Measurements from ENCODE around the gene DDX28. TPM values are rescaled to one million over a fixed set of nuclear protein-coding genes. Genes with fewer than 3 reads are reported as not detected.

The DDX28 gene
- total and polyA plus RNA-seq, 9 of the 15 experiments (the other 6 are each of a cell fraction or from before 2014, with no cell fraction given): 2.8 to 24.5 (median 15.9) TPM

DNA sequence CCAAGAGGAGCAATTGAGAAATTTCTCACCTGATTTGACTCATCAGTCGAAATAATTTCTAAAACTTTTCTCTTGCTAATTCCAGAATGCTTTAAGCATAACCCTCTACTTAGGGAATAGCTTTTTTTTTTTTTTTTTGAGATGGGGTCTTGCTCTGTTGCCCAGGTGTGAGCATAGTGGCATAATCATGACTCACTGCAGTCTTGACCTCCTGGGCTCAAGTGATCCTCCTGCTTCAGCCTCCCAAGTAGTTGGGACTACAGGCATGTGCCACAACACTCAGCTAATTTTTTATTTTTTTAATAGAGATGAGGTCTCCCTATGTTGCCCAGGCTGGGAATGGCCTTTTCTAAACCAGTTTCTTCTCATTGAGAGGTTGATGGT lies 48.5 kb upstream of the DDX28 start:
- DNase-seq (ENCODE audit: extremely low read depth in 1 of 4, low spot score in 3 of 4) (no peak), ATAC-seq (no peak), FAIRE-seq (no peak)
- Histone ChIP-seq H3K4me1 (replicated peaks in 1 of 2; ENCODE audit: control insufficient read depth in 2 of 2, insufficient read depth in 2 of 2, low read length in 2 of 2) (peaks cover 9% of the 10 kb centered on the region in 2 experiments; a peak in 4 of 5 replicates), H3K9me1 (ENCODE audit: control insufficient read depth, insufficient read depth, low read length) (no peaks in the 10 kb centered on the region), H3K27ac (ENCODE audit: extremely low read depth, low read depth, low read length) (no peak overlapping the region), H4K20me1 (replicated peaks; ENCODE audit: control insufficient read depth, insufficient read depth, low read length) (no peaks in the 10 kb centered on the region), H3K4me3 (no peak overlapping the region), H2AFZ (ENCODE audit: low read depth, low read length) (no peak overlapping the region), H3K9me3 (replicated peaks; ENCODE audit: control insufficient read depth, insufficient read depth, low read depth, low read length) (no peaks in the 10 kb centered on the region), H3K36me3 (ENCODE audit: control insufficient read depth, insufficient read depth, low read length) (peaks cover 80% of the 10 kb centered on the region; the same call in 2 of the 3 replicates), H3K4me2 (ENCODE audit: insufficient read depth, low read length) (no peak overlapping the region), H3K9ac (ENCODE audit: insufficient read depth in 1 of 2, low read depth in 2 of 2, low read length in 2 of 2) (no peak overlapping the region), H3K79me2 (ENCODE audit: control insufficient read depth, insufficient read depth, low read length) (no peaks in the 10 kb centered on the region), H3K27me3 (ENCODE audit: control insufficient read depth in 2 of 2, insufficient read depth in 2 of 2, low read length in 2 of 2) (no peaks in the 10 kb centered on the region)
- TF ChIP-seq ZNF121 (CRISPR knock-in tag; conservative IDR thresholded peaks at IDR 0.05) (peak; percentile 79), ERF (CRISPR knock-in tag; IDR thresholded peaks at IDR 0.05) (no peak)
- in situ Hi-C loops (cut with MboI): loop anchor here (10.0 kb wide), 1 partner anchor 153 kb away; no protein-coding TSS in a partner anchor
- WGBS (ENCODE audit: insufficient coverage, low coverage, missing lambda C conversion rate): 67% methylated on average over 1 of the region's 1 CpG
- intact Hi-C loops (cut with micrococcal nuclease): no loop called here
- ChIA-PET POLR2A (interaction anchor here (1.0 to 5.3 kb wide), 4 partner anchors 8 to 29 kb away, joined by 4 to 33 read pairs (median 4); partner anchors contain the start of gene NFATC3), CTCF (ENCODE audit: low intra/inter-chr PET ratio) (interaction anchor here (0.7 kb wide), 1 partner anchor 157 kb away, joined by 3 read pairs; no protein-coding TSS in a partner anchor)
- no TSS peak for BruUV-seq (replicated peaks)

DNA sequence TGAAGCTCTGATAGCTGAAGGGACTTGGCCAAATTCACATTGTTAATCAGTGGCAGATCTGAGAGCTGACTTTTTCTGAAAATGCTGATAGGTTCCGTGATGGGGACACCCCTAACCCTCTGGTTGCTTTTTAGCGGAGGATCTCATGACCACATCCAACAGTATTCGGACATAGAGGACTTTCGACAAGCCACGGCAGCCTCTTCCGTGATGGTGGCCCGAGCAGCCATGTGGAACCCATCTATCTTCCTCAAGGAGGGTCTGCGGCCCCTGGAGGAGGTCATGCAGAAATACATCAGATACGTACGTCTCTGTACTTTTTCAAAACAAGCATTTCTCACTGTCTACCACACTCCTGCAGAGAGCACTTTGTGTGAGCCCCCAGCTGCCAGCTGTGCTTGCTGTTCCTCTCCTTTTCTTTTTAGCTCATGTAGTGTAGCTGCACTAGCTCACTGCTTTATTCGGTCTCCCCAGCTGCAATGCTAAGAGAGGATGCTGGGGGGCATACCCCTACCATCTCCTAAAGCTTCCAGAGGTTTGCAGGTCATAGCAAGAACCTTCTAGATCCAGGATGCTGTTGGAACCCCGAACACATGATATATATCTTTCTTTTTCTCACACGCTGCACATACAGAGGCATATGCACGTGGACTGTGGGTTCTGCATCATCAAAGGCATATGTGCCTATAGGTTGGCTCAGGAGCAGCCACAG lies 47.9 kb upstream of the DDX28 start:
- no TSS peak for BruUV-seq (replicated peaks)
- no peak for DNase-seq (ENCODE audit: extremely low read depth in 1 of 4, low spot score in 3 of 4)
- in situ Hi-C loops (cut with MboI): loop anchor here (10.0 kb wide), 1 partner anchor 154 kb away; no protein-coding TSS in a partner anchor
- TF ChIP-seq MEF2A (IDR thresholded peaks at IDR 0.05; ENCODE audit: control insufficient read depth, low read depth, low read length) (no peak), EGR1 (conservative IDR thresholded peaks at IDR 0.05) (no peak), MYNN (IDR thresholded peaks at IDR 0.05) (no peak), MYNN (CRISPR knock-in tag; IDR thresholded peaks at IDR 0.05) (no peak), FOXA3 (CRISPR knock-in tag; conservative IDR thresholded peaks at IDR 0.05 in 1 of 2, IDR thresholded peaks at IDR 0.05 in 1 of 2) (no peak), FOXJ2 (tag; IDR thresholded peaks at IDR 0.05) (no peak), HCFC1 (IDR thresholded peaks at IDR 0.05; ENCODE audit: low read depth, low read length) (no peak), ZNF133 (CRISPR knock-in tag; IDR thresholded peaks at IDR 0.05) (no peak), LCOR (CRISPR knock-in tag; IDR thresholded peaks at IDR 0.05) (no peak), POLR2A (conservative IDR thresholded peaks at IDR 0.05) (no peak), HDAC6 (IDR thresholded peaks at IDR 0.05; ENCODE audit: low read depth, low read length) (no peak)
- TF ChIP-seq, protein P1, sequence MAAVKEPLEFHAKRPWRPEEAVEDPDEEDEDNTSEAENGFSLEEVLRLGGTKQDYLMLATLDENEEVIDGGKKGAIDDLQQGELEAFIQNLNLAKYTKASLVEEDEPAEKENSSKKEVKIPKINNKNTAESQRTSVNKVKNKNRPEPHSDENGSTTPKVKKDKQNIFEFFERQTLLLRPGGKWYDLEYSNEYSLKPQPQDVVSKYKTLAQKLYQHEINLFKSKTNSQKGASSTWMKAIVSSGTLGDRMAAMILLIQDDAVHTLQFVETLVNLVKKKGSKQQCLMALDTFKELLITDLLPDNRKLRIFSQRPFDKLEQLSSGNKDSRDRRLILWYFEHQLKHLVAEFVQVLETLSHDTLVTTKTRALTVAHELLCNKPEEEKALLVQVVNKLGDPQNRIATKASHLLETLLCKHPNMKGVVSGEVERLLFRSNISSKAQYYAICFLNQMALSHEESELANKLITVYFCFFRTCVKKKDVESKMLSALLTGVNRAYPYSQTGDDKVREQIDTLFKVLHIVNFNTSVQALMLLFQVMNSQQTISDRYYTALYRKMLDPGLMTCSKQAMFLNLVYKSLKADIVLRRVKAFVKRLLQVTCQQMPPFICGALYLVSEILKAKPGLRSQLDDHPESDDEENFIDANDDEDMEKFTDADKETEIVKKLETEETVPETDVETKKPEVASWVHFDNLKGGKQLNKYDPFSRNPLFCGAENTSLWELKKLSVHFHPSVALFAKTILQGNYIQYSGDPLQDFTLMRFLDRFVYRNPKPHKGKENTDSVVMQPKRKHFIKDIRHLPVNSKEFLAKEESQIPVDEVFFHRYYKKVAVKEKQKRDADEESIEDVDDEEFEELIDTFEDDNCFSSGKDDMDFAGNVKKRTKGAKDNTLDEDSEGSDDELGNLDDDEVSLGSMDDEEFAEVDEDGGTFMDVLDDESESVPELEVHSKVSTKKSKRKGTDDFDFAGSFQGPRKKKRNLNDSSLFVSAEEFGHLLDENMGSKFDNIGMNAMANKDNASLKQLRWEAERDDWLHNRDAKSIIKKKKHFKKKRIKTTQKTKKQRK (IDR thresholded peaks at IDR 0.05; ENCODE audit: borderline replicate concordance, low read depth, low read length): no peak

More for the DNA sequence above, 47.9 kb upstream of the DDX28 start:
- ChIA-PET POLR2A (interaction anchor here (0.7 to 1.2 kb wide), 3 partner anchors 9 to 36 kb away, joined by 3 to 5 read pairs (median 4); no protein-coding TSS in a partner anchor), CTCF (ENCODE audit: low intra/inter-chr PET ratio) (no interaction called here)
- H3K36me3 ChIP-seq (ENCODE audit: control insufficient read depth, insufficient read depth, low read length): peaks cover 80% of the 10 kb centered on the region; the same call in 2 of the 3 replicates
- H3K9ac ChIP-seq (ENCODE audit: insufficient read depth in 1 of 2, low read depth in 2 of 2, low read length in 2 of 2): no peak overlapping the region
- no peak overlapping the region for H3K4me3 ChIP-seq
- intact Hi-C loops (cut with micrococcal nuclease): no loop called here
- H3K9me1 ChIP-seq (ENCODE audit: control insufficient read depth, insufficient read depth, low read length): no peaks in the 10 kb centered on the region
- no peaks in the 10 kb centered on the region for H3K9me3 ChIP-seq (replicated peaks; ENCODE audit: control insufficient read depth, insufficient read depth, low read depth, low read length)
- peaks cover 9% of the 10 kb centered on the region in 2 experiments; a peak in 4 of 5 replicates for H3K4me1 ChIP-seq (replicated peaks in 1 of 2; ENCODE audit: control insufficient read depth in 2 of 2, insufficient read depth in 2 of 2, low read length in 2 of 2)
- H3K79me2 ChIP-seq (ENCODE audit: control insufficient read depth, insufficient read depth, low read length): no peaks in the 10 kb centered on the region
- FAIRE-seq (no peak), ATAC-seq (no peak)
- no peaks in the 10 kb centered on the region for H4K20me1 ChIP-seq (replicated peaks; ENCODE audit: control insufficient read depth, insufficient read depth, low read length)
- 86% methylated on average over 13 of the region's 14 CpGs for WGBS (ENCODE audit: insufficient coverage, low coverage, missing lambda C conversion rate)
- no peak overlapping the region for H2AFZ ChIP-seq (ENCODE audit: low read depth, low read length)
- H3K4me2 ChIP-seq (ENCODE audit: insufficient read depth, low read length): no peak overlapping the region
- H3K27ac ChIP-seq (ENCODE audit: extremely low read depth, low read depth, low read length): no peak overlapping the region
- no peaks in the 10 kb centered on the region for H3K27me3 ChIP-seq (ENCODE audit: control insufficient read depth in 2 of 2, insufficient read depth in 2 of 2, low read length in 2 of 2)

All from K562 (cell line).